AG09309 (cell line): ENCODE measurements around the gene ACYP1.

ENCODE experiments used
- DNase-seq: peaks from one replicate; pipeline ENCODE4 v3.0.0-alpha.2; 2010; ENCODE audit warnings: low read depth
- H3K4me3 ChIP-seq: 2 replicates; pipeline ENCODE4 v1.5.1; 2011; ENCODE audit warnings: mild to moderate bottlenecking, low read depth, low read length, moderate library complexity; ENCODE audit not compliant: control insufficient read depth
- TF ChIP-seq, protein P1 (sequence below): IDR thresholded peaks from 2 replicates; pipeline ENCODE4 v1.5.1; 2011; ENCODE audit warnings: mild to moderate bottlenecking, low read depth, low read length, inconsistent platforms; ENCODE audit not compliant: insufficient read depth, control insufficient read depth; ENCODE audit errors: missing control alignments

The ACYP1 gene

DNA sequence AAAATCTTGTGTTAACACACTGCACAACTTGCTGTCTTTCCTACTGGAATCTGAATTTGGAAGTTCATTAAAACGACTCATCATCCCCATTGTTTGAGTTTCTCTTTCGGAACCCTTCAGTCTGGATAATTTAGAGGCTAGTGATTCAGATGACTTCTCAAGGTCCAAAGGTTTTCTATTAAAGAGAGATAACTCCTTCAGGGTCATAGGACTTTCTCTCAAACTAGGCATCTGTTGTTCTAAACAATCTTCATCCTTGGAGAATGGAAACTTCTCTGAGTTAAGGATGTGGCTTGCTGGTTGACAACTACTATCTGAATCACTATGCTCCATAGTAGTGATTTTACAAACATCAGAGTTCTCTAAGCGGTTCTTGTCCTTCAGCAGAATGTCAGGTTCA is 16.9 kb downstream of the ACYP1 start:
- DNase-seq: no peak
- TF ChIP-seq, protein P1, sequence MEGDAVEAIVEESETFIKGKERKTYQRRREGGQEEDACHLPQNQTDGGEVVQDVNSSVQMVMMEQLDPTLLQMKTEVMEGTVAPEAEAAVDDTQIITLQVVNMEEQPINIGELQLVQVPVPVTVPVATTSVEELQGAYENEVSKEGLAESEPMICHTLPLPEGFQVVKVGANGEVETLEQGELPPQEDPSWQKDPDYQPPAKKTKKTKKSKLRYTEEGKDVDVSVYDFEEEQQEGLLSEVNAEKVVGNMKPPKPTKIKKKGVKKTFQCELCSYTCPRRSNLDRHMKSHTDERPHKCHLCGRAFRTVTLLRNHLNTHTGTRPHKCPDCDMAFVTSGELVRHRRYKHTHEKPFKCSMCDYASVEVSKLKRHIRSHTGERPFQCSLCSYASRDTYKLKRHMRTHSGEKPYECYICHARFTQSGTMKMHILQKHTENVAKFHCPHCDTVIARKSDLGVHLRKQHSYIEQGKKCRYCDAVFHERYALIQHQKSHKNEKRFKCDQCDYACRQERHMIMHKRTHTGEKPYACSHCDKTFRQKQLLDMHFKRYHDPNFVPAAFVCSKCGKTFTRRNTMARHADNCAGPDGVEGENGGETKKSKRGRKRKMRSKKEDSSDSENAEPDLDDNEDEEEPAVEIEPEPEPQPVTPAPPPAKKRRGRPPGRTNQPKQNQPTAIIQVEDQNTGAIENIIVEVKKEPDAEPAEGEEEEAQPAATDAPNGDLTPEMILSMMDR: no peak
- no peak overlapping the region for H3K4me3 ChIP-seq

DNA sequence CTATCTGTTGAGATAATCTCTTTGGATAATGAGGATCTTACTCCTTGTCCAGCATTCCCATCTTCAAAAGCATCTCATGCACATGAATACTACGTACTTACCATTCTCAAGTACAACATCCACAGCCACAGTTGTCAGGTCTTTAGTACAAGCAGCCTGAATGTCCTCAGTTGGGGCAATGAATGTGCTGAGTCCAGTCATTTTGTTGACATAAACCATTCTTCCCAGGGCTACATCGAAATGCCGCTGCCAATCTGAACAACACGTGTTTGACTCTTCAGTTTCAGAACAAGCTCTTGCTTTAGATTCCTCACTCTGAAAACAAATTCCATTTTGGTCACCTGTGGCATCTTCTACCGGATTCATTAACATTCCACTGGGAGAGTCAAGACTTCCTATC is 17.5 kb downstream of the ACYP1 start:
- DNase-seq: no peak
- TF ChIP-seq, protein P1: no peak
- H3K4me3 ChIP-seq: no peak overlapping the region

DNA sequence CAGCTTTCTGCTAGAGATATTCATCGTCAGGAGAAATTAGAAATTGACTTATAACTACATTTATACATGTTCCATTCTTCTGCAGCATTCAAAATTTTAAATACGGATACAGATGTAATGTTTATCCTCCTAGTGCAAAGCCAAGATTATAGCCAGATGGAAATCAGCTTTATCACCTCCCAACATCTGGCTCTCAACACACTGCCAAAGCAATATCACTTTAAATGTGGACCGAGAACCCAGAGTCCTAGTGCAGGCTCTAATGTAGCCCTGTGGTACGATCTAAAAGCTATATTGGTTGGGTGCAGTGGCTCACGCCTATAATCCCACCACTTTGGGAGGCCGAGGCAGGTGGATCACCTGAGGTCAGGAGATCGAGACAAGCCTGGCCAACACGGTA is 19.1 kb downstream of the ACYP1 start:
- H3K4me3 ChIP-seq: no peak overlapping the region
- DNase-seq: no peak
- TF ChIP-seq, protein P1: no peak

DNA sequence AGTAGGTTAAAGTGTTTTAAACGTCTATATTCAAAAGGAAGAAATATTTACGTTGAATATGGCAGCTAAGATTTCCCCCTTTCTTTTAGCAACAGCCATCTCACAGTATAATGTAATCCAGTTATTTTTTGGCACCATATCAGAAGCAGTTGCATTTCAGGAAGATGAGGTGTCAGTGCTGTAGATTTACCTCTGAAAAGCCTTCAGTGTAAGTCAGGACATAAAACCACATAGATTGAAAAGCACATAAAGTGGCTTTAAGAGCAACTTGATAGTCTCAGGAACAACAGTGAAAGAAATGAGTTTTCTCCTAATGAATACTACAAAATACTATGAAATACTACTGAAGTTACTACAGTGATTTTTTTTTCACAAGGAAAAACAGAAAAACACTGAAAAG is 19.5 kb downstream of the ACYP1 start:
- no peak for DNase-seq
- TF ChIP-seq, protein P1: no peak
- H3K4me3 ChIP-seq: no peak overlapping the region

DNA sequence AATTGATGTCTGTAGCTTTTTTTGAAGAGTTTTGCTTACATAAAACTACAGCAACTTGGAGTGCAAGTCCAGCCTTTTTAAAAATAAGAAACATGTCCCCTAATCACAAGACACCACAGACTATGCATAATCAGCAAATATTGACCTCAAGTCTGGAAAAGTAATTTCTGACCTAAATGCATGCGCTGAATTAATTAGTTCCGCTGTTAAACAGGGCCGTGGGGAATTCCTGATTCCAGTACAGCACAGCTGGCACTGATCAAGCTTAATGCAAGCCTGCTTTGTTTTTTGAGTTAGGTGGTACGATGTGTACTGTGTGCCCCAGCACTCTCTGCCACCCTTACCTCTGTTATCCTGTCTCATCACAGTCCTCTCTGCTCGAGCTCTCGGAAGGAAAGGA is 21.8 kb downstream of the ACYP1 start:
- TF ChIP-seq, protein P1: no peak
- no peak overlapping the region for H3K4me3 ChIP-seq
- DNase-seq: no peak

DNA sequence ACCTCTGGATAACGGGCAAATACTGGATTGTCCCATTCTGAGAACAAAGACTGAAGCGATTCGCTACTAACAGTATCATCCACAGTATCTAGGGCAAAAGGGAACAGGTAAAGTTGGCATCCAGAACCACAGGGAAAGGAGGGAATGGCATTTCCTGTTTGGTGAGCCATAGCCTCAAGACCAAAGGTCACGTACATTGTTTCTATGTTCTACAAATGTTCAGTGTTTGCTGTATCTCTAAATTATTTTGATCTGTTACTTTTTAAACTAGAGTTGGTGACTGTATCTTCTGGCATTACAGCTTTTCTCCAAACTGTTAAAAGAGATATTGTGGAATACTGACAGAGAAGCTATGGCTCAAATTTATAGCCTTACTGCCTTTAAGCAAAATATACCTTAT is 22.2 kb downstream of the ACYP1 start:
- H3K4me3 ChIP-seq: no peak overlapping the region
- TF ChIP-seq, protein P1: no peak
- no peak for DNase-seq

DNA sequence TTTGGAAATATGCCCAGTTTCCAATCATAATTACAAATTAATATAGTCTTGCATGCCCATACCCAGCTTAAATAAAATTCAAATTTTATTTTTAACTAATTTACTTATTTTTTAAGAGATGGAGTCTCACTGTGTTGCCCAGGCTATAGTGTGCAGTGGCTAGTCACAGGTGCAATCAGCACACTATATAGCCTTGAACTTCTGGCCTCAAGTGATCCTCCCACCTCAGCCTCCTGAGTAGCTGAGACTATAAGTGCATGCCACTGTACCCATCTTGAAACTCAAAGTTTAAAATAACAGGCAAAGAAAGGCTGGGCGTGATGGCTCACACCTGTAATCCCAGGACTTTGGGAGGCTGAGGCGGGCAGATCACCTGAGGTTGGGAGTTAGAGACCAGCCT is 22.9 kb downstream of the ACYP1 start:
- TF ChIP-seq, protein P1: no peak
- DNase-seq: no peak
- H3K4me3 ChIP-seq: no peak overlapping the region
